SK-N-SH (cell line): ENCODE results near the gene SLC15A1. TPM values are rescaled to one million over a fixed set of nuclear protein-coding genes. Genes with fewer than 3 reads are reported as not detected.
A peak's percentile ranks its signal among the peaks of the same experiment; 100 is the strongest.

ENCODE experiments used
- CTCF ChIA-PET: fragments of 300-600, 350-600 bp; formaldehyde crosslinking; extraction: SDS; loops from one replicate; lab custom pipeline; 2021; lab: Yijun Ruan, JAX
- POLR2A ChIA-PET: fragments of 350-600 bp; sonication (Branson Sonifier 250); formaldehyde crosslinking; extraction: SDS; loops from one replicate; lab custom pipeline; 2020; ENCODE audit warnings: antibody characterized with exemption, inconsistent platforms; lab: Yijun Ruan, JAX
- DNase-seq: peaks from one replicate; pipeline ENCODE4 v3.0.0; 2012
- H2AFZ ChIP-seq: fragments of 200-600 bp; sonication (generic); 2 replicates; pipeline ENCODE4 v1.8.1; 2016; ENCODE audit warnings: antibody characterized with exemption, mild to moderate bottlenecking, low read depth
- H3F3A ChIP-seq: fragments of 200-600 bp; sonication (generic); replicated peaks from 2 replicates; pipeline ENCODE3; 2016; ENCODE audit warnings: antibody characterized with exemption, mild to moderate bottlenecking; ENCODE audit not compliant: insufficient read depth
- H3K27ac ChIP-seq, 2 experiments: fragments of 200-500 bp in 1 of 2; fragments of 200-600 bp in 1 of 2; sonication (Bioruptor generic) in 1 of 2; sonication (generic), shearing (Covaris generic) in 1 of 2; 2 replicates each; pipeline versions ENCODE4 v1.5.1 to v1.6.1; 2014 to 2016; ENCODE audit warnings: low read depth in 2 of 2, inconsistent platforms in 1 of 2, low read length in 1 of 2, mild to moderate bottlenecking in 1 of 2, mixed read lengths in 1 of 2
- H3K27me3 ChIP-seq: fragments of 200-600 bp; sonication (generic), shearing (Covaris generic); 2 replicates; pipeline ENCODE4 v1.6.1; 2016; ENCODE audit warnings: mixed run types; ENCODE audit not compliant: insufficient read depth
- H3K36me3 ChIP-seq, 2 experiments: fragments of 200-500 bp in 1 of 2; fragments of 200-600 bp in 1 of 2; sonication (Bioruptor generic) in 1 of 2; sonication (generic) in 1 of 2; replicated peaks in 1 of 2; 2 replicates each; pipeline versions ENCODE3 to v1.5.1; 2014 to 2016; ENCODE audit warnings: low read length in 1 of 2, mild to moderate bottlenecking in 1 of 2; ENCODE audit not compliant: insufficient read depth in 2 of 2, control insufficient read depth in 1 of 2
- H3K4me1 ChIP-seq, 2 experiments: fragments of 200-500 bp in 1 of 2; fragments of 200-600 bp in 1 of 2; sonication (Bioruptor generic) in 1 of 2; sonication (generic), shearing (Covaris generic) in 1 of 2; 2 replicates each; pipeline versions ENCODE4 v1.5.1 to v1.6.1; 2014 to 2016; ENCODE audit warnings: low read depth in 1 of 2, low read length in 1 of 2, mixed run types in 1 of 2; ENCODE audit not compliant: insufficient read depth in 2 of 2, control insufficient read depth in 1 of 2
- H3K4me2 ChIP-seq: fragments of 200-600 bp; sonication (generic), shearing (Covaris generic); 2 replicates; pipeline ENCODE4 v1.6.1; 2017; ENCODE audit warnings: mixed run types
- H3K4me3 ChIP-seq, 2 experiments: fragments of 200-500 bp in 1 of 2; fragments of 200-600 bp in 1 of 2; sonication (Bioruptor generic) in 1 of 2; sonication (generic), shearing (Covaris generic) in 1 of 2; 2 replicates each; pipeline versions ENCODE4 v1.5.1 to v1.8.1; 2014 to 2016; ENCODE audit warnings: low read depth in 2 of 2, inconsistent platforms in 1 of 2, low read length in 1 of 2, mild to moderate bottlenecking in 1 of 2, mixed read lengths in 1 of 2, moderate library complexity in 1 of 2
- H3K79me2 ChIP-seq: fragments of 200-600 bp; sonication (generic); 2 replicates; pipeline ENCODE4 v1.8.1; 2017; ENCODE audit warnings: mild to moderate bottlenecking; ENCODE audit not compliant: insufficient read depth
- H3K9ac ChIP-seq: fragments of 200-600 bp; sonication (generic); 2 replicates; pipeline ENCODE4 v1.6.1; 2017; ENCODE audit warnings: mixed run types
- H3K9me2 ChIP-seq: fragments of 200-600 bp; sonication (generic); 2 replicates; pipeline ENCODE4 v1.6.1; 2017; ENCODE audit warnings: mixed run types
- H3K9me3 ChIP-seq: fragments of 200-600 bp; sonication (generic); 2 replicates; pipeline ENCODE4 v1.6.1; 2017; ENCODE audit warnings: mixed run types, mild to moderate bottlenecking, moderate library complexity
- H4K20me1 ChIP-seq: fragments of 200-600 bp; sonication (generic); 2 replicates; pipeline ENCODE4 v1.6.1; 2017; ENCODE audit warnings: mild to moderate bottlenecking, mixed run types; ENCODE audit not compliant: insufficient read depth
- CHD2 ChIP-seq: fragments of 150-350 bp; IDR thresholded peaks from 2 replicates; pipeline ENCODE4 v1.6.1; 2018; ENCODE audit warnings: low read length; ENCODE audit not compliant: partially characterized antibody
- CTCF ChIP-seq: fragments of 200-600 bp; sonication (generic); IDR thresholded peaks from 2 replicates; pipeline ENCODE4 v1.6.1; 2017; ENCODE audit warnings: antibody characterized with exemption, mild to moderate bottlenecking, moderate library complexity
- FOSL2 ChIP-seq: IDR thresholded peaks from 2 replicates; pipeline ENCODE4 v1.4.0; 2012; ENCODE audit warnings: low read depth, mild to moderate bottlenecking, moderate library complexity, borderline replicate concordance
- FOXJ3 ChIP-seq: sonication (generic); formaldehyde crosslinking; IDR thresholded peaks from 2 replicates; pipeline ENCODE4 v1.5.1; 2020; ENCODE audit warnings: mild to moderate bottlenecking, missing genetic modification reagents
- FOXM1 ChIP-seq: IDR thresholded peaks from 2 replicates; pipeline ENCODE4 v1.4.0; 2012; ENCODE audit warnings: low read depth, mild to moderate bottlenecking
- GATA2 ChIP-seq: sonication (generic); formaldehyde crosslinking; IDR thresholded peaks from 2 replicates; pipeline ENCODE4 v1.5.0; 2020; ENCODE audit warnings: mild to moderate bottlenecking, missing genetic modification reagents
- IRF3 ChIP-seq: fragments of 150-350 bp; IDR thresholded peaks from 2 replicates; pipeline ENCODE4 v1.6.1; 2016; ENCODE audit warnings: mild to moderate bottlenecking, low read depth, low read length
- MAX ChIP-seq: IDR thresholded peaks from 2 replicates; pipeline ENCODE4 v1.4.0; 2012; ENCODE audit warnings: low read depth
- MXI1 ChIP-seq: IDR thresholded peaks from 2 replicates; pipeline ENCODE4 v1.6.1; 2012; ENCODE audit warnings: mild to moderate bottlenecking, low read depth, low read length, improper control_type of control experiment
- NRF1 ChIP-seq: IDR thresholded peaks from 2 replicates; pipeline ENCODE4 v1.6.1; 2012; ENCODE audit warnings: low read depth, mild to moderate bottlenecking, low read length
- PBX3 ChIP-seq: IDR thresholded peaks from 2 replicates; pipeline ENCODE4; 2012
- POLR2AphosphoS5 ChIP-seq: IDR thresholded peaks from 2 replicates; pipeline ENCODE4 v1.6.1; 2012; ENCODE audit warnings: low read depth, low read length
- RAD21 ChIP-seq: IDR thresholded peaks from 2 replicates; pipeline ENCODE4 v1.6.1; 2012; ENCODE audit warnings: mild to moderate bottlenecking, low read length
- RCOR1 ChIP-seq: fragments of 150-350 bp; IDR thresholded peaks from 2 replicates; pipeline ENCODE4 v1.6.1; 2017; ENCODE audit warnings: antibody characterized with exemption, low read length
- RFX5 ChIP-seq: IDR thresholded peaks from 2 replicates; pipeline ENCODE4 v1.6.1; 2012; ENCODE audit warnings: mild to moderate bottlenecking, improper control_type of control experiment, low read length
- RXRA ChIP-seq: IDR thresholded peaks from 2 replicates; pipeline ENCODE4 v1.4.0; 2012; ENCODE audit warnings: low read depth, mild to moderate bottlenecking, borderline replicate concordance
- SIN3A ChIP-seq: IDR thresholded peaks from 2 replicates; pipeline ENCODE4 v1.6.1; 2012; ENCODE audit warnings: low read depth, mild to moderate bottlenecking, low read length, moderate library complexity, borderline replicate concordance
- SMC3 ChIP-seq: IDR thresholded peaks from 2 replicates; pipeline ENCODE4 v1.6.1; 2012; ENCODE audit warnings: low read depth, low read length, improper control_type of control experiment
- TAF1 ChIP-seq: IDR thresholded peaks from 2 replicates; pipeline ENCODE4 v1.6.1; 2012; ENCODE audit warnings: low read depth, mild to moderate bottlenecking, low read length, moderate library complexity, borderline replicate concordance
- TEAD4 ChIP-seq: IDR thresholded peaks from 2 replicates; pipeline ENCODE4 v1.4.0; 2012; ENCODE audit warnings: mild to moderate bottlenecking, borderline replicate concordance; ENCODE audit not compliant: insufficient read depth
- USF1 ChIP-seq: IDR thresholded peaks from 2 replicates; pipeline ENCODE4 v1.4.0; 2012; ENCODE audit warnings: low read depth, borderline replicate concordance
- USF2 ChIP-seq: fragments of 150-350 bp; IDR thresholded peaks from 2 replicates; pipeline ENCODE4 v1.6.1; 2017; ENCODE audit warnings: antibody characterized with exemption, low read length, low read depth, borderline replicate concordance
- YY1 ChIP-seq: IDR thresholded peaks from 2 replicates; pipeline ENCODE4 v1.4.0; 2012; ENCODE audit warnings: low read depth, mild to moderate bottlenecking
- ZBTB33 ChIP-seq: IDR thresholded peaks from 2 replicates; pipeline ENCODE4 v1.4.0; 2012; ENCODE audit warnings: low read depth, borderline replicate concordance
- WGBS: methylation state at CpG from one replicate; pipeline ENCODE4 v1.1.6; 2017; ENCODE audit warnings: low lambda C conversion rate; 5-methylcytosine and 5-hydroxymethylcytosine counted together
- polyA plus RNA-seq, 3 experiments: library from polyadenylated mRNA; depleted of rRNA; stranded (reverse); fragments of >200 nt; gene quantifications; 2 replicates each; pipeline ENCODE4 v1.2.3, GENCODE V29; 2012

The SLC15A1 gene
- polyA plus RNA-seq, 1 of the 3 experiments (the other 2 are of a cell fraction) = not detected

- POLR2A ChIA-PET = no interaction called here
- CTCF ChIA-PET = interaction anchor here (0.6 to 4.4 kb wide), 55 partner anchors 11 to 824 kb away, joined by 3 to 89 read pairs (median 3); partner anchors contain the start of gene FARP1
- Histone ChIP-seq H3K4me1 (peaks cover 0 to 8% of the 10 kb centered on the region in 2 experiments; a peak in 1 of 4 replicates), H3K27me3 (no peaks in the 10 kb centered on the region; the same call in 1 of the 2 replicates), H3K9me3 (no peaks in the 10 kb centered on the region), H3K9me2 (no peaks in the 10 kb centered on the region), H4K20me1 (no peaks in the 10 kb centered on the region), H3K4me3 (peak overlapping the region in 1 of 2 experiments; percentile 22; a peak in 1 of 4 replicates), H3K36me3 (no peaks in the 10 kb centered on the region), H3K4me2 (0 out of 2 replicates have a peak overlapping the region, but pooled peaks have one; percentile 37), H3F3A (no peaks in the 10 kb centered on the region), H3K27ac (no peak overlapping the region), H3K79me2 (no peaks in the 10 kb centered on the region), H2AFZ (peak overlapping the region; percentile 74), H3K9ac (no peak overlapping the region)
- 20% methylated on average over 9 of the region's 11 CpGs for WGBS
- DNase-seq = peak; percentile 77
- TF ChIP-seq RXRA (no peak), GATA2 (CRISPR knock-in tag) (no peak), TEAD4 (no peak), CHD2 (no peak), RAD21 (peak; percentile 85), ZBTB33 (no peak), POLR2AphosphoS5 (no peak), YY1 (0 out of 2 replicates have a peak, but pooled peaks have one; percentile 19), FOSL2 (no peak), SIN3A (no peak), USF1 (no peak), SMC3 (peak; percentile 89), NRF1 (0 out of 2 replicates have a peak, but pooled peaks have one; percentile 25), RCOR1 (no peak), RFX5 (peak; percentile 53; the same call in 1 of the 2 replicates), MXI1 (0 out of 2 replicates have a peak, but pooled peaks have one; percentile 26), FOXM1 (no peak), PBX3 (no peak), IRF3 (no peak), CTCF (peak; percentile 89), USF2 (no peak), TAF1 (no peak), FOXJ3 (CRISPR knock-in tag) (no peak), MAX (no peak)
These were observed 79.4 kb downstream of the SLC15A1 start for GRCh38 chr13:98672947-98673613.
